HG02571 (cell line): Measurements from ENCODE around the gene HMGCLL1.

ENCODE experiments used
- ATAC-seq: cut with Tn5 transposase; IDR thresholded peaks from one replicate; pipeline ENCODE4 v1.9.1; 2021; ENCODE audit warnings: mild to moderate bottlenecking, moderate library complexity; ENCODE audit not compliant: unreplicated experiment

Gene HMGCLL1

GRCh38 chr6:55447891-55448290 lies 131.1 kb downstream of the HMGCLL1 start:
- ATAC-seq: no peak

GRCh38 chr6:55445648-55446204 lies 133.3 kb downstream of the HMGCLL1 start:
- ATAC-seq: no peak

- no peak for ATAC-seq
Observed at GRCh38 chr6:55443238-55444134, 135.5 kb downstream of the HMGCLL1 start.

- no peak for ATAC-seq
Observed at GRCh38 chr6:55438203-55438602, 140.8 kb downstream of the HMGCLL1 start.

GRCh38 chr6:55437141-55437540 lies 141.9 kb downstream of the HMGCLL1 start:
- ATAC-seq: no peak

GRCh38 chr6:55433446-55434130 lies 145.4 kb downstream of the HMGCLL1 start:
- ATAC-seq: no peak

- ATAC-seq: no peak
Observed at GRCh38 chr6:55423933-55424332, 155.1 kb downstream of the HMGCLL1 start.

GRCh38 chr6:55410674-55411073 lies 168.3 kb downstream of the HMGCLL1 start:
- no peak for ATAC-seq

- ATAC-seq: no peak
Observed at GRCh38 chr6:55405474-55406235, 173.3 kb downstream of the HMGCLL1 start.

- no peak for ATAC-seq
Observed at GRCh38 chr6:55399351-55399750, 179.6 kb downstream of the HMGCLL1 start.

GRCh38 chr6:55397986-55398385 lies 181.0 kb downstream of the HMGCLL1 start:
- ATAC-seq: no peak

GRCh38 chr6:55395871-55396270 lies 183.1 kb downstream of the HMGCLL1 start:
- no peak for ATAC-seq

GRCh38 chr6:55388211-55388610 lies 190.8 kb downstream of the HMGCLL1 start:
- ATAC-seq: no peak
